DMS153 (cell line): Measurements from ENCODE around the gene PRR23A.

Source experiments
- DNase-seq: peaks from one replicate; lab custom pipeline; 2025; lab: John Stamatoyannopoulos, UW

The PRR23A gene

GRCh38 chr3:138972941-138973340 lies 33.1 kb downstream of the PRR23A start:
- no peak for DNase-seq

GRCh38 chr3:138971766-138972320 lies 34.2 kb downstream of the PRR23A start:
- DNase-seq, result no peak

GRCh38 chr3:138964923-138965322 lies 41.1 kb downstream of the PRR23A start:
- no peak for DNase-seq

GRCh38 chr3:138964264-138964663 lies 41.8 kb downstream of the PRR23A start:
- no peak for DNase-seq

- DNase-seq, result no peak
Observed at GRCh38 chr3:138962854-138963560, 43.1 kb downstream of the PRR23A start.

- DNase-seq, result no peak
Observed at GRCh38 chr3:138960417-138960852, 45.6 kb downstream of the PRR23A start.
